Hematopoietic multipotent progenitor cell (in vitro differentiated cells): Measurements from ENCODE around the gene DCAF4. TPM values are rescaled to one million over a fixed set of nuclear protein-coding genes. Genes with fewer than 3 reads are reported as not detected.

Source experiments
- DNase-seq, 3 donors: peaks; one replicate each; pipeline ENCODE4 v3.0.0-alpha.2; 2011 to 2015; ENCODE audit warnings: low read depth in 2 of 3, low spot score in 2 of 3
- total RNA-seq: library from RNA; depleted of rRNA; stranded (reverse); fragments of >200 nt; gene quantifications from one replicate; pipeline ENCODE4 v1.2.3, GENCODE V29; 2012

The DCAF4 gene
- 10.2 TPM for total RNA-seq

- DNase-seq, result peak; percentile 76 to 98 (median 96)
Observed at GRCh38 chr14:72926292-72927028, at the start of gene DCAF4. Gene DCAF4 (plus strand): TSS chr14:72926464. CDS start chr14:72937979, 11,515 bp downstream.

GRCh38 chr14:72876710-72877063 lies 49.6 kb upstream of the DCAF4 start:
- DNase-seq, result no peak

DNA sequence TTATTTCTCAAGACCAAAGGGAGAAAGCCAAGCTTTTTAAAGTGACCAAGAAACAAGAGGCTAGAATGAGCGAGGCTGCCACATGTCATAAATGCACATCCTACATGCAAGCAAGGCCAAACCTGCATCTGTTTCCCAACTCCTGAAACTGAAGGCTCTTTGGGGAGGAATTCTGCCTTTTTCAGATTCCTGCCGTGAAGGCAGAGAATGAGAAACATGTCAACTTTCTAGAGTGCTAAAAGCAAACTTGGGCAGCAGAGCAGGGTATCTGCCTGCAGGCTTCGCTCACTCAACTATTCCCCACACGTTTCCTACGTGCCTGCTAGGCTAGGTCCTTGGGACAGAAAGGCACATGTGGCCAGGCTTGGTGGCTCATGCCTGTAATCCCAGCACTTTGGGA lies 47.5 kb upstream of the DCAF4 start:
- DNase-seq, result no peak

DNA sequence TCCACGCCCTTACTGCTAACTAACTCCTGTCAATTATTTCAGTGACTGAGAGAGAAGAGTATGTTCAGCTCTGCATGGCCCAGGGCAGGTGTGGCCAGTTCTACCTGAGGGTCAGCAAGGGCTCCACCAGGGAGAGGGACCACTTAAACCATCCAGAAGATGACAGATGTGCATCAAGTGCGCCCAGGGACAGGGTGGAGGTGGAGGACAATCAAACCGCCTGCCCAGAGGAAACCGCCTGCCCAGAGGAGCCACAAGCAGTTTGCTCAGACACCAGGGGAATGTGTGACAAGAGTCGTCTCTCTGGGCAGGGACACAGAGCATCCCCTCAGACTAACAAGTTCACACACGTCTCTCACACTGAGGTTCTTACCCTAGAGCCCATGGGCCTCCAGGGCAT lies 46.8 kb upstream of the DCAF4 start:
- no peak for DNase-seq

DNA sequence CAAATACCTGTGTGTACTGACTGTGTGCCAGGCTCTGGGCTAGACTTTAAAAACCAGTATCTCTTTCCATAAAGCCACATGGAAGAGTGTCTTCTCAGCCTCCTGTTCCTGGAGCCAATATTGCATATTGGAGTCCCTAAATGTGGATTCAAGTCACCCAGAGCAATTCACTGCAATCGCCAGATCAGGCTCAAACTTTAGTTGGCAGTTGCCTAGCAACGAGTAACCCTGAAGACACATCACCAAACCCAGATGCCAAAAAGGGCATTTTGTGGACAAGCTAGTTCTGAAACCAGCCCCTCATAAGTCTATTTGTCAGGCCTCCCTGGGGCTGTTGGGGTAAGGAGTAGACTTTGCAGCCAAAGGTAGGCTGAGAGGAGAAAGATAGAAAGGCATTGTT lies 46.1 kb upstream of the DCAF4 start:
- DNase-seq, result no peak

DNA sequence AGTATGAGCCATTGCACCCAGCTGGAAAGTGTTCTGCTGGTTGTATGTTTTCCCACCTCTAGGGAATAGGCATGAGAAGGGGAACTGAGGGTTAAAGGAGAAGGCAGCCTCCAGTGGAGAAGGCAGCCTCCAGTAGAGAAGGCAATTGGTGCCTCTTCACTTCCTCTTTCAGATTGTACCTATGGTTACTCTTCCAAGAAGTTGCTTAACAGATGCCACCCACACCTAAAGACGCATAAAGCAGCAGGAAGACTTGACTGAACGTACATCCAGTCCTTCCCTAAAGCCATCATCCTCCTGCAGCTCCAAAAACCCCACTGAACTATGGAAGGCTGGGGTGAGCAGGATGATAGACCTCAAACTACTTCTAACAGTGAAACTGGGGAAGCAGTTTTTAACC lies 45.4 kb upstream of the DCAF4 start:
- DNase-seq, result peak in 1 of 3 donors; percentile 21

GRCh38 chr14:72881543-72881942 lies 44.7 kb upstream of the DCAF4 start:
- no peak for DNase-seq

GRCh38 chr14:72882047-72882446 lies 44.2 kb upstream of the DCAF4 start:
- DNase-seq, result no peak

- DNase-seq, result no peak
Observed at GRCh38 chr14:72882463-72882862, 43.8 kb upstream of the DCAF4 start.

DNA sequence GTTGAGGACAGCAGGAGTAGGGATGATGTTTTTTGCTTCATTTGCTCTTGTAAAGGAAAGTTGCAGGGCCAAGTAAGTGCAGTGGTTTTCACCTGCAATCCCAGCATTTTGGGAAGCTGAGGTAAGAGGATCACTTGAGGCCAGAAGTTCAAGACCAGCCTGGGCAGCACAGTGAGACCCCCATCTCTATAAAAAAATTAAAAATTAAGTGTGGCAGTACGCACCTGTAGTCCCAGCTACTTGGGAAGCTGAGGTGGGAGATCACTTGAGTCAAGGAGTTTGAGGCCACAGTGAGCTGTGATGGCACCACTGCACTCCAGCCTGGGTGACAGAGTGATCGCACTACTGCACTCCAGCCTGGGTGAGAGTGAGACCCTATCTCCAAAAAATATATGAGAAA lies 43.2 kb upstream of the DCAF4 start:
- DNase-seq, result no peak

DNA sequence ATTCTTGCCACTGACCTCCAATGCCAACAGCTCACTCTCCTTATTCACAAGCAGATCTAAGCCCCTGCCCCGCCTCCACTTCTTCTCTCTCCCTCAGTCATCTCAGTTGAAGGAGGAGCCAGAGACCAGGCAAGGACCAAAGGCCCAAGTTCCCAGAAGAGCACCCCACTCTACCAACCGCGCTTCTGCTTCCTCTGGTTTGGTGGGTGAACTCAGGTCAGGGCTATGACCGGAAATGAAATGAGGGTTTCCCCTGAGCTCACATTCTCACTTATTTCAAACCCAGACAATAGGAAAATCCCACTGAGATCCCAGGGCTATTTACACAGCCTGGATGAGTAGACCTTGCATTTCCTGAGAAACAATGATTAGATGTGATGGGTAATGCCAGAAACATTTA lies 42.3 kb upstream of the DCAF4 start:
- peak in 1 of 3 donors; percentile 22 for DNase-seq

GRCh38 chr14:72884386-72884785 lies 41.9 kb upstream of the DCAF4 start:
- no peak for DNase-seq

GRCh38 chr14:72887514-72887913 lies 38.8 kb upstream of the DCAF4 start:
- no peak for DNase-seq

- no peak for DNase-seq
Observed at GRCh38 chr14:72888192-72888591, 38.1 kb upstream of the DCAF4 start.

GRCh38 chr14:72888636-72889201 lies 37.5 kb upstream of the DCAF4 start:
- DNase-seq, result no peak

GRCh38 chr14:72889366-72889765 lies 36.9 kb upstream of the DCAF4 start:
- no peak for DNase-seq

DNA sequence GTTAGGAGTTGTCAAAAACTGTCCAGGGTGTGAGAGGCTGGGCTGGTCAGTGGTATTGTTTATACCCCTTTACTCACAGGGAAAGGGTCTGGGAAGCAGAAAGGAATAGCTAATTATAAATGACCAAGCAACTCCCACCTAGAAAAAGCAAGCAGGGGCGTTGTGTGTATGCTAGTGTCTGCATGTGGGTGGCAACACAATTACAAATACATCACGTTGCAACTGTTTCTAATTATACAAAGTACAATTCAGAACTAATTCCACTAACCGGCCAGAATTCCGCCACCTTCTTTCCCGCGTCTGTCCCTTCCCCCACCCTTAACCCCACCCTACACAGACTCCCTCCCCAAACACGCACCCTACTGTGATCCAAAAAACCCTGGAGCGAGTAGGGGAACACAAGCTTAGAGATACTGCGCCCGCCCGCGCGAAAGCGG lies 34.6 kb upstream of the DCAF4 start:
- no peak for DNase-seq

- peak in 1 of 3 donors; percentile 40 for DNase-seq
Observed at GRCh38 chr14:72892103-72892878, 34.0 kb upstream of the DCAF4 start.

DNA sequence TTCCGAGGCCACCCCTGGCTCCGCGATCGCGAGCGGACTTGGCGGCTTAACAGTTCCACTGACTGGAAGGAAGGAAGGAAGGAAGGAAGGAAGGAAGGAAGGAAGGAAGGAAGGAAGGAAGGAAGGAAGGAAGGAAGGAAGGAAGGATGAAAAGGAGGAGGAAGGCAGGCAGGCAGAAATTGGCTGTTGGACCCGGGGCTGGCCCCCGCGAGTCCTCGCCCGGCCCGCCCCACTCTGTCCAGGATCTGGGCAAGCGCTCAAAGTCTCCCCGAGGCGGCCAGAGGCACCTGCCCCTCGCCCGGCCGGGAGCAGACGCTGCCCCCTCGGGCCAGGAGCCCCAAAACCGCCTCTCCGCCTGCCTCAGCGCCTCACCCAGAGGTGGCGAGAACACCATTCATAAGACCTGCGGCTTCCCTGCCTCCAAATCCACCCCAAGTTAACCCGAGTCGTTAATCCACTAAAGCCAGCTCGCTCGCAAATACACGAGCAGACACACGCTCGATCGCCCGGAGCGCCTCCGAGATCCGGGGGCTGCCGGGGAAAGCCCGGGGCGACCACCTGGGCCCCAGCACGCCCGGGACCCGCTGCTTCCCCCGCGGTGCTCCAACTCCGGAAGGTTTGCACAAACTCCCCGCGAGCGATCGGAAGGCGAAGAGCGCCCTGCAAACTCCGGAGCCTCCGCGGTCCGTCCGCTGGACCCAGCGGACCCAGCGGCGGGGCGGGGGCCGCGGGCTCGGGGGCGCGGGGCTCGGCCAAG lies 33.2 kb upstream of the DCAF4 start:
- DNase-seq, result peak in 1 of 3 donors; percentile 20

DNA sequence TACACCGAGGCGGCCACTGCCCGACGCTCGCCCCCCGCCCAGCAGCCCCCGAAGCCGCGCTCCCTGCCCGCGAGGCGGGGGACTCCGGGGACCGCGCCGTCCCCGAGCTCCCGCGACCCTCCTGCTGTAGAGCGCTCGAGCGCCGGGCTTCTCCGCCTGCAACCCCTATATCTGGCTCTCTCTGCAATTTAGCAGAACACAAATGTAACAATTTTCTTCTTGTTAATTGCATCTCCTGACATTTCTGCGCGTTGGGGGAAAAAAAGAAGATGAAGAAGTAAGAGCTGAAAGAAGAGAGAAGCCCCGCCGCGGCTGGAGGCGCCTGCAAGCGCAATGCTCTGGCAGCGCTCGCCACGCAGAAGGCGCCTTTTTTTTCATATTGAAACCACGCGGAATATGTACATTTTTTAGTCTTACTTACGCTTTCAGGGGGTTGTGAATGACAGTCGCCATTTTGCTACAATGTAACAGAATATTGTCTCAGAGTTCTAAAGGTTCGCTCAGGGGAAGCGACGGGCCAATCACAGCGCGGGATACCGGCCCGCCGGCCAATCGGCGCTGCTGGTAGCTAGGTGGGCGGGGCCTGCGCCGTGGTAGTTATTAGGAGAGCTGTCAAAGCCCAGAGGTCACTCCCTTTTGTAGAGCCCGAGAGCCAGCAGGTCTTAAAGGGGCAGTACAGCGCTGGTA lies 32.5 kb upstream of the DCAF4 start, which contains the start of gene DPF3:
DPF3 (minus strand) TSS at position 466 of the 687 bp plus-strand sequence; CDS start at position 453, 13 bp downstream.
- DNase-seq, result peak; percentile 77 to 91 (median 87)

DNA sequence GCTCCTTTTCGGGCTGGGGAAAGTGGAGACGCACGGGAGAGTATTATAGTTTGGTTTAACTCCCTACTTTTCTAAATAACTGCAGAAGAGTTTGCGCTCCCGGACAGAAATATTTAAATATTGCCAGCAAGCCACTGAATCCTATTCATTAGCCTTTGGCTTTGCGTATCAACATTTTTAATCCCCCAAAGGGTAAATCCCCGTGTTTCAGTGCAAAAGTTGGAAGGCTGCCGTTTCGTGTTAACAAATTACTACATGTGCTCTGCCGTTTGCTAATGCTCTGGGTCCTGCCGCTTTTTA lies 32.0 kb upstream of the DCAF4 start:
- no peak for DNase-seq
